ENCODE results near the gene CDK6. TPM values are rescaled to one million over a fixed set of nuclear protein-coding genes. Genes with fewer than 3 reads are reported as not detected.

CDK6 gene
- total RNA-seq, 1 donor from 2014 or later = 23.3 TPM

- no peak for DNase-seq (ENCODE audit: low spot score, unreplicated experiment)
- Mint-ChIP-seq H3K36me3 (ENCODE audit: insufficient read depth) (no peaks in the 10 kb centered on the region), H3K27ac (no peak overlapping the region), H3K27me3 (no peaks in the 10 kb centered on the region), H3K4me1 (ENCODE audit: low read depth) (no peaks in the 10 kb centered on the region), H3K9me3 (ENCODE audit: low read depth) (no peaks in the 10 kb centered on the region), H3K4me3 (ENCODE audit: low read depth) (no peak overlapping the region)
- no peak for TF ChIP-seq CTCF (IDR thresholded peaks at IDR 0.05; ENCODE audit: unreplicated experiment)
These were observed 174.7 kb downstream of the CDK6 start for GRCh38 chr7:92661651-92662050.

GRCh38 chr7:92658671-92659070, 177.7 kb downstream of the CDK6 start:
- no peak overlapping the region for H3K27ac Mint-ChIP-seq
- H3K9me3 Mint-ChIP-seq (ENCODE audit: low read depth) = no peaks in the 10 kb centered on the region
- no peak overlapping the region for H3K4me3 Mint-ChIP-seq (ENCODE audit: low read depth)
- no peaks in the 10 kb centered on the region for H3K36me3 Mint-ChIP-seq (ENCODE audit: insufficient read depth)
- H3K27me3 Mint-ChIP-seq = no peaks in the 10 kb centered on the region
- H3K4me1 Mint-ChIP-seq (ENCODE audit: low read depth) = peaks cover 2% of the 10 kb centered on the region
- no peak for TF ChIP-seq CTCF (IDR thresholded peaks at IDR 0.05; ENCODE audit: unreplicated experiment)
- DNase-seq (ENCODE audit: low spot score, unreplicated experiment) = no peak

- peaks cover 12% of the 10 kb centered on the region for H3K4me1 Mint-ChIP-seq (ENCODE audit: low read depth)
- H3K9me3 Mint-ChIP-seq (ENCODE audit: low read depth) = no peaks in the 10 kb centered on the region
- no peak for DNase-seq (ENCODE audit: low spot score, unreplicated experiment)
- H3K27me3 Mint-ChIP-seq = no peaks in the 10 kb centered on the region
- H3K27ac Mint-ChIP-seq = no peak overlapping the region
- H3K36me3 Mint-ChIP-seq (ENCODE audit: insufficient read depth) = no peaks in the 10 kb centered on the region
- no peak overlapping the region for H3K4me3 Mint-ChIP-seq (ENCODE audit: low read depth)
- no peak for TF ChIP-seq CTCF (IDR thresholded peaks at IDR 0.05; ENCODE audit: unreplicated experiment)
These were observed 179.0 kb downstream of the CDK6 start for GRCh38 chr7:92657391-92657790.

GRCh38 chr7:92656121-92656520, 180.3 kb downstream of the CDK6 start:
- H3K4me3 Mint-ChIP-seq (ENCODE audit: low read depth) = no peak overlapping the region
- no peaks in the 10 kb centered on the region for H3K36me3 Mint-ChIP-seq (ENCODE audit: insufficient read depth)
- DNase-seq (ENCODE audit: low spot score, unreplicated experiment) = no peak
- H3K27me3 Mint-ChIP-seq = no peaks in the 10 kb centered on the region
- H3K27ac Mint-ChIP-seq = no peak overlapping the region
- TF ChIP-seq CTCF (IDR thresholded peaks at IDR 0.05; ENCODE audit: unreplicated experiment) = no peak
- H3K4me1 Mint-ChIP-seq (ENCODE audit: low read depth) = peaks cover 21% of the 10 kb centered on the region
- no peaks in the 10 kb centered on the region for H3K9me3 Mint-ChIP-seq (ENCODE audit: low read depth)

GRCh38 chr7:92655346-92655884, 181.0 kb downstream of the CDK6 start:
- H3K27me3 Mint-ChIP-seq = no peaks in the 10 kb centered on the region
- H3K36me3 Mint-ChIP-seq (ENCODE audit: insufficient read depth) = no peaks in the 10 kb centered on the region
- H3K9me3 Mint-ChIP-seq (ENCODE audit: low read depth) = no peaks in the 10 kb centered on the region
- no peak for TF ChIP-seq CTCF (IDR thresholded peaks at IDR 0.05; ENCODE audit: unreplicated experiment)
- no peak overlapping the region for H3K4me3 Mint-ChIP-seq (ENCODE audit: low read depth)
- no peak overlapping the region for H3K27ac Mint-ChIP-seq
- no peak for DNase-seq (ENCODE audit: low spot score, unreplicated experiment)
- H3K4me1 Mint-ChIP-seq (ENCODE audit: low read depth) = peaks cover 21% of the 10 kb centered on the region
